Fibroblast of villous mesenchyme (primary cell): ENCODE data around the gene SGSM1. TPM values are rescaled to one million over a fixed set of nuclear protein-coding genes. Genes with fewer than 3 reads are reported as not detected.
"Not testable (repeated sequence)": the region's sequence is repeated elsewhere in the genome, so short reads cannot be mapped to it uniquely, and the experiment has no call there.

ENCODE experiments used
- DNase-seq: peaks from one replicate; pipeline ENCODE4 v3.0.0-alpha.2; 2010; ENCODE audit warnings: low read depth
- H3K4me3 ChIP-seq: 2 replicates; pipeline ENCODE4 v1.5.1; 2011; ENCODE audit warnings: low read depth, mild to moderate bottlenecking, low read length
- total RNA-seq: library from RNA; depleted of rRNA; stranded (reverse); fragments of >200 nt; gene quantifications from 2 replicates; pipeline ENCODE4 v1.2.3, GENCODE V29; 2012
- TF ChIP-seq, protein P1 (sequence below): IDR thresholded peaks from 2 replicates; pipeline ENCODE4 v1.5.1; 2012; ENCODE audit warnings: low read depth, mild to moderate bottlenecking, low read length; ENCODE audit not compliant: insufficient read depth

SGSM1 gene
- total RNA-seq, 1 donor: not detected

DNA sequence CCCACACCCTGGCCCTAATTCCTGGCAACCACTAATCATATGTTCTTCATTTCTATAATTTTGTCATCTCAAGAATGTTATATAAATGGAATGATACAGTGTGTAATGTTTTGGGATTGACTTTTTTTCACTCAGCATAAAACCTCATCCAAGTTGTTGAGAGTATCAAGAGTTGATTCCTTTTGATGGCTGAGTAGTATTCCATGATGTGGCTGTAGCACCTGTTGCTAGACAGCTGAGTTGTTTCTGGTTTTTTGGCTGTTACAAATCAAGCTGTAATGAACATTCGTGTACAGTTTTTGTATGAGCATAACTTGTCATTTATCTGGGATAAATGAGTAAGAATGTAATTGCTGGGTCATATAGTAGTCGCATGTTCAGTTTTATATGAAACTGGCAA lies 81.2 kb downstream of the SGSM1 start:
- H3K4me3 ChIP-seq: no peak overlapping the region
- TF ChIP-seq, protein P1, sequence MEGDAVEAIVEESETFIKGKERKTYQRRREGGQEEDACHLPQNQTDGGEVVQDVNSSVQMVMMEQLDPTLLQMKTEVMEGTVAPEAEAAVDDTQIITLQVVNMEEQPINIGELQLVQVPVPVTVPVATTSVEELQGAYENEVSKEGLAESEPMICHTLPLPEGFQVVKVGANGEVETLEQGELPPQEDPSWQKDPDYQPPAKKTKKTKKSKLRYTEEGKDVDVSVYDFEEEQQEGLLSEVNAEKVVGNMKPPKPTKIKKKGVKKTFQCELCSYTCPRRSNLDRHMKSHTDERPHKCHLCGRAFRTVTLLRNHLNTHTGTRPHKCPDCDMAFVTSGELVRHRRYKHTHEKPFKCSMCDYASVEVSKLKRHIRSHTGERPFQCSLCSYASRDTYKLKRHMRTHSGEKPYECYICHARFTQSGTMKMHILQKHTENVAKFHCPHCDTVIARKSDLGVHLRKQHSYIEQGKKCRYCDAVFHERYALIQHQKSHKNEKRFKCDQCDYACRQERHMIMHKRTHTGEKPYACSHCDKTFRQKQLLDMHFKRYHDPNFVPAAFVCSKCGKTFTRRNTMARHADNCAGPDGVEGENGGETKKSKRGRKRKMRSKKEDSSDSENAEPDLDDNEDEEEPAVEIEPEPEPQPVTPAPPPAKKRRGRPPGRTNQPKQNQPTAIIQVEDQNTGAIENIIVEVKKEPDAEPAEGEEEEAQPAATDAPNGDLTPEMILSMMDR: no peak
- DNase-seq: no peak

DNA sequence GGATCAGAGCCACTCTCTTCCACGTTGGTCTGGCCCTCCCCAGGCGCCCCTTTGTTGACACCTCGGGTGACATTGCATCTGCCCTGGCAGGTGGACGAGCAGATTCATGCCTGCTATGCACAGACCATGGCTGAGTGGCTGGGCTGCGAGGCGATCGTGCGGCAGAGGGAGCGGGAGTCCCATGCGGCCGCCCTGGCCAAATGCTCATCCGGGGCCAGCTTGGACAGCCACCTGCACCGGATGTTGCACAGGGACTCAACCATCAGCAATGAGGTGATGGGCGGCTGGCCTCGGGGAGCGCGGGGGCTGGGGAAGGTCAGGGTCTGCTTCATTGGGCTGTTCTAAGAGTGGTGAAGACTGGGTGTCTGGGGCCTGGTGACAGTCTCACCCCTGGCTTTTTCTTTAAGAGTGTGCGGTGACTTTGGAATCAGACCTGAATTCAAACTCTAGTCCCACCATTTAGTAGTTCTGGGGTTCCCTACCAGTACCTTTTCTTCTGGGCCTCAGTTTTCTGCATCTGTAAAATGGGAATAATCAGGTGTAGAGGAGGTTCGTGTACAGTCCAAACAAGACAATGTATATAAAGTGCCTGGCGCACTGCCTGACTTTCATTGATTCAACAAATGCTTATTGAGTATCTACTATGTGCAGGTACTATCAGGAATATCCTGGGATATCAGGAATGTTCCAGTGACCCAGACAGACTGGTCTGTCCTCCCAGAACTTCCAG lies 87.5 kb downstream of the SGSM1 start:
- H3K4me3 ChIP-seq: no peak overlapping the region
- DNase-seq: peak; percentile 3
- TF ChIP-seq, protein P1: no peak

DNA sequence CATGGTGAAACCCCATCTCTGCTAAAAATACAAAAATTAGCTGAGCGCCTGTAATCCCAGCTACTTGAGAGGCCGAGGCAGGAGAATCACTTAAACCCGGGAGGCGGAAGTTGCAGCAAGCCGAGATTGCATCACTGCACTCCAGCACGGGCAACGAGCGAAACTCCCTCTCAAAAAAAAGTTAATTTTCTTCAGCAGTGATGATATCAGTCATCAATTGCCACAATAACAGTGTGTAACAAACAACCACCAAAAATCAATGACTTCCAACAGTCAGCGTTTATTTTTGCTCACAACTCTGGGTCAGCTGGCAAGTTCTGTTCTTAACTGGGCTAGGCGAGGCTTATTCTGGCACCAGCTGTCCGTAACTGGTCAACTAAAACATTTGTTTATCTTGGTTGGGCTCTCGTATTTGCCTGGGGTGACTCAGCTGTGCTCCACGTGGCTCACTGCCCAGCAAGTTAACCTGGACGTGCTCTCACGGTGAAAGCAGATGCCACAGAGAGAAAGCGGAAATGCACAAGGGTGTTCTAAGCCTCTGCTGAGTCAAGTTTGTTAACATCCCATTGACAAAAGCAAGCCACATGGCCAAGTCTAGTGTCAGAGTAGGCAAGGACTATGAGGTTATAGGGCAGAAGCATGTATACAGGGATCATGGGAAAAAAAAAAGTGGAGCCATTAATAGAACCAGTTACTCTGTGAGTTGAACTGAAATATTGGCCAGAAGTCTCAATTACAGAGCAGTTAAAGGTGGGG lies 88.4 kb downstream of the SGSM1 start:
- peak; percentile 98 for DNase-seq
- TF ChIP-seq, protein P1: no peak
- H3K4me3 ChIP-seq: peak overlapping the region; percentile 4

DNA sequence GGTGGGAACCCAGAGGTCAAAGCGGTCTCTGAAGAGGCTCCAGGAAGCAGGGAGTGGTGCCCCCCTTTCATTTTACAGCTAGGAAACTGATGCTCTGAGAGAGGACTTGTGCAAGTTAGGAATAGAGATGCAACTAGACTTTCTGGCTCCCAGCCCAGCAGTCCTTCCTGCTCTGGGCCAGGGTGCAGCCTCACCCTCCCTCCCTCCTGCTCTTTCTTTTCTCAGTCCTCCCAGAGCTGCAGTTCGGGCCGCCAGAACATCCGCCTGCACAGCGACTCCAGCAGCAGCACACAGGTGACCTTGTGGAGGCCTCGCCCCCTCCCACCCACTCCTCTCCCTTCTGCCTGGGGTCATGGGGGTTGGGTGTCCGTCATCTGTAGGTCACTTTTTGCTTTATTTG lies 89.0 kb downstream of the SGSM1 start:
- peak; percentile 76 for DNase-seq
- TF ChIP-seq, protein P1: no peak
- H3K4me3 ChIP-seq: no peak overlapping the region

DNA sequence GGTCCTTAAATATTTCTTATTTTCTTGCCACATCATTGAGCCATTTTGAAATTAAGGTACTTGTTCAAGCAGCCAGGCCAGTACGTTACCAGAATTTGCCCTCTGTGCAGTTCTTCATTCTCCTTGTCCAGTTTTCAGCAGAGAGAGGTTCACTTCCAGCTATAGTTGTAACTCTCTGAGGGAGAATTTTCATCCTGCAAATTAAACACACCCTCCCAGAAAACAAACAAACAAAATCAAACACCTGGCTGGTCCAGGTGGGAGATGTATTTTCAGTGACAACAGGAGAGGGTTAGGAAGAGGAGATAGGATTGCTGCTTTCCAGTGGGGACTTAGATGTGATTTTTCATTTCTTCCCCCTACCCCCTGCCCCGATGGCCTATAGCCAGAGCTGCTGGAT lies 95.4 kb downstream of the SGSM1 start:
- TF ChIP-seq, protein P1: no peak
- DNase-seq: no peak
- no peak overlapping the region for H3K4me3 ChIP-seq

DNA sequence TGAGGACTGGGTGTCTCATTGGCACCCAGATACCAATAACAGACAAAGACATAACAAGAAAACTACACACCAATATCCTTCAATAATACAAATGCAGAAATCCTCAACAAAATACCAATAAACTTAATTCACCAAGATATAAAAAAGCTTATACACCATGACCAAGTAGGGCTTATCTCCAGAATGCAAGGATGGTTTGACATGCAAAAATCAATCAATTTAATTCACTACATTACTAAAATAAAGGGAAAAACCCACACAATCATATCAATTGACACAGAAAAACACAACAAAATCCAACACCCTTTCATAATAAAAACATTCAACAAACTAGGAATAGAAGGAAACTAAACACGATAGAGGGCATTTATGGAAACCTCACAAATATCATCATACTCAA lies 99.9 kb downstream of the SGSM1 start:
- TF ChIP-seq, protein P1: no peak
- H3K4me3 ChIP-seq: no peak overlapping the region
- no peak for DNase-seq

DNA sequence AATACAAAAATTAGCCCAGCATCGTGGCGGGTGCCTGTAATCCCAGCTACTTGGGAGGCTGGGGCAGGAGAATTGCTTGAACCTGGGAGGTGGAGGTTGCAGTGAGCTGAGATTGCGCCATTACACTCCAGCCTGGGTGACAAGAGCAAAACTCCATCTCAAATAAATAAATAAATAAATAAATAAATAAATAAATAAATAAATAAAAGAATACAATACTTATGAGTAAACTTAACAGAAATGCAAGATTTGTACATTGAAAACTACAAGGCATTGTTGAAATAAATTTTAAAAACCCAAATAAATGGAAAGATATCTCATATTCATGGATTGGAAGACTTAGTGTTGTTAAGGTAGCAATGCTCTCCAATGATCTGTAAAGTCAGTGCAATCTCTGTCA lies 101.1 kb downstream of the SGSM1 start:
- H3K4me3 ChIP-seq, DNase-seq: not testable (repeated sequence)
